Psoas muscle (tissue), 8 donors: ENCODE results near the gene PPCS. TPM values are rescaled to one million over a fixed set of nuclear protein-coding genes. Genes with fewer than 3 reads are reported as not detected.

Experiments used
- ATAC-seq, 4 donors: fragments of 200-7000 bp; cut with Tn5 transposase; one replicate each; pipeline ENCODE4 v1.9.1; 2020; ENCODE audit warnings: moderate library complexity in 3 of 4, mild to moderate bottlenecking in 2 of 4
- DNase-seq, 2 donors: peaks; one replicate each; pipeline ENCODE4 v3.0.0-alpha.2; 2020
- H3K27ac ChIP-seq: fragments of 200-600 bp; one replicate; pipeline ENCODE4 v1.8.0; 2022
- H3K27me3 ChIP-seq, 3 donors: fragments of 200-600 bp in 1 of 3; one replicate each; pipeline versions ENCODE4 v1.6.1 to v1.8.0; 2013 to 2022; ENCODE audit warnings: low read length in 2 of 3, mild to moderate bottlenecking in 2 of 3, moderate library complexity in 1 of 3; ENCODE audit not compliant: insufficient read depth in 3 of 3
- H3K36me3 ChIP-seq, 2 donors: fragments of 200-600 bp in 1 of 2; one replicate each; pipeline versions ENCODE4 v1.6.1 to v1.8.0; 2013 to 2022; ENCODE audit warnings: low read depth in 1 of 2, mild to moderate bottlenecking in 1 of 2, moderate library complexity in 1 of 2; ENCODE audit not compliant: insufficient read depth in 1 of 2
- H3K4me1 ChIP-seq: fragments of 200-600 bp; one replicate; pipeline ENCODE4 v1.8.0; 2022
- H3K4me3 ChIP-seq: fragments of 200-600 bp; one replicate; pipeline ENCODE4 v1.8.0; 2022; ENCODE audit warnings: mild to moderate bottlenecking
- H3K9me3 ChIP-seq: fragments of 200-600 bp; one replicate; pipeline ENCODE4 v1.8.0; 2022
- WGBS, 3 donors: extraction: QIAGEN DNeasy Blood & Tissue Kit; methylation state at CpG; one replicate each; pipeline versions ENCODE4 v1.1.6 to v1.1.7; 2013; 5-methylcytosine and 5-hydroxymethylcytosine counted together
- intact Hi-C, 2 donors: fragments of 100-400 bp; cut with DNase I; formaldehyde crosslinking; loops; one replicate each; pipeline versions ENCODE4 v1.11.0 to v1.14.2; 2022
- polyA plus RNA-seq, 3 donors: library from polyadenylated mRNA; stranded (reverse); fragments of 200-250 nt; gene quantifications; one replicate each; pipeline ENCODE4 v1.2.3, GENCODE V29; 2013
- total RNA-seq, 4 donors: library from RNA; stranded (reverse); fragmentation: NEBNext Ultra II Directional in 2 of 4; extraction: Animal tissue kit (Norgen Biotek cat#: 25700) in 2 of 4; gene quantifications; one replicate each; pipeline versions ENCODE4 v1.2.1 to v1.2.4, GENCODE V29; 2021 to 2023
- TF ChIP-seq, protein P1 (sequence below): fragments of 200-600 bp; IDR thresholded peaks from one replicate; pipeline ENCODE4 v1.8.0; 2022; ENCODE audit warnings: antibody characterized with exemption
- donor health status: healthy with polysubstance abuse.
- donor health status: DM: no; HTN: no; CAD: no; lungs with moderate emphysema.
- donor health status: Bipolar disorder and iron deficiency.
- donor health status: healthy.
- donor health status: DM: yes; HTN: yes; CAD: no.
- donor health status: DM: no; HTN: no; CAD: no.
- donor health status: DM: no; HTN: no; CAD: no.
- donor health status: DM: yes; HTN: yes; CAD: no.

Gene PPCS
- total and polyA plus RNA-seq, 7 donors = 26.1 to 62.9 (median 40.8) TPM

DNA sequence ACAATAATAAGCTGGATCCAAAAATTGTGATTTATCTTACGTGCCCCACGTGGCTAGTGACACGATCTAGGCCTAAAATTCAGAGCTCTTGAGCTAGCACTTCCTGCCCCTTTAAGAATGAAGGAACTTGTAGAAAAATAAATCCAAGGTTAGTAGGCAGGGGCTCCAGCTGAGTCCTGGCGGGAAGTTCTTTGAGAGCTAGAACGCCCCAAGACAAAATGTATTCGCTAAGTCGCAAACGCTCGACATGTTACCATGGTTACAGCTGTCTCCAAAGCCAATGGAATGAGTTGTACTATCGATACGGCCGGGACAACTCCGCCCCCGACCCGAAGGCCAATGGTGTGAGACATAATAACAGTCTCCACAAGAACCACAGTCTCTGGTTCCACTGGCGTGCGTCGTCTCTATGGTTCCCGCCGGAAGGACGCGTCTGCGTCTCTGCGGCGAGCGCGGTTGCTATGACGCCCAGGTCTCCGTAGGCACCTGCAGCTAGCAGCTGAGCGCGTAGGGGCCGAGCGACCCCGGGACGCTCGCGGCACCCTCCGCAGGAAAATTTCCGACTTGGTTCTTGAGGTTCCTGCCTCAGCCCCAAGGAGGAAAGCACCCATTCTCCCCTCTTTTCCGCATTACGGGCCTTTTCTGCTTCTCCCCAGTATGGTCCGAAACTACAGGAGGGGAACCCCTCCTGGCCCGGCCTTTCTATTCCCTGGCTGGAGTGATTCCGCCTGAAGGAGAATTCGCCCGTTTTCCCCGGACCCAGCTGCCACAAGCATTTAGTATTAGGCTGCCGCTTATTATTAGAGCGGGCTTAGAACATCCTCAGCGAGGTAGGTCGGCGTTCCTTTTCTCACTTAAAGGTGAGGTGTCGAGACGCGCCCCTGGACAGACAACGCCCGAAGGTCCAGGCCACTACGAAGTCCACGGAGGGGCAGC, 6.8 kb downstream of the PPCS start, which contains the start of gene CCDC30:
Gene CCDC30 (plus strand): TSS at position 459 of the 936 bp plus-strand sequence. CDS start 17,266 bp downstream, outside the sequence.
- TF ChIP-seq, protein P1, sequence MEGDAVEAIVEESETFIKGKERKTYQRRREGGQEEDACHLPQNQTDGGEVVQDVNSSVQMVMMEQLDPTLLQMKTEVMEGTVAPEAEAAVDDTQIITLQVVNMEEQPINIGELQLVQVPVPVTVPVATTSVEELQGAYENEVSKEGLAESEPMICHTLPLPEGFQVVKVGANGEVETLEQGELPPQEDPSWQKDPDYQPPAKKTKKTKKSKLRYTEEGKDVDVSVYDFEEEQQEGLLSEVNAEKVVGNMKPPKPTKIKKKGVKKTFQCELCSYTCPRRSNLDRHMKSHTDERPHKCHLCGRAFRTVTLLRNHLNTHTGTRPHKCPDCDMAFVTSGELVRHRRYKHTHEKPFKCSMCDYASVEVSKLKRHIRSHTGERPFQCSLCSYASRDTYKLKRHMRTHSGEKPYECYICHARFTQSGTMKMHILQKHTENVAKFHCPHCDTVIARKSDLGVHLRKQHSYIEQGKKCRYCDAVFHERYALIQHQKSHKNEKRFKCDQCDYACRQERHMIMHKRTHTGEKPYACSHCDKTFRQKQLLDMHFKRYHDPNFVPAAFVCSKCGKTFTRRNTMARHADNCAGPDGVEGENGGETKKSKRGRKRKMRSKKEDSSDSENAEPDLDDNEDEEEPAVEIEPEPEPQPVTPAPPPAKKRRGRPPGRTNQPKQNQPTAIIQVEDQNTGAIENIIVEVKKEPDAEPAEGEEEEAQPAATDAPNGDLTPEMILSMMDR = no peak
- Histone ChIP-seq H3K4me1 (peaks cover 4% of the 10 kb centered on the region), H3K27ac (no peak within 1 kb of the TSS), H3K9me3 (no peaks in the 10 kb centered on the region), H3K4me3 (peak within 1 kb of the TSS; percentile 77), H3K36me3 (peaks cover 6 to 34% of the 10 kb centered on the region in 2 donors), H3K27me3 (no peaks in the 10 kb centered on the region)
- intact Hi-C loops = no loop called here
- DNase-seq = peak; percentile 94 to 96
- 1 to 2% (median 2%) methylated on average over 59 of the region's 59 CpGs for WGBS, 3 donors
- peak; percentile 100 for ATAC-seq

DNA sequence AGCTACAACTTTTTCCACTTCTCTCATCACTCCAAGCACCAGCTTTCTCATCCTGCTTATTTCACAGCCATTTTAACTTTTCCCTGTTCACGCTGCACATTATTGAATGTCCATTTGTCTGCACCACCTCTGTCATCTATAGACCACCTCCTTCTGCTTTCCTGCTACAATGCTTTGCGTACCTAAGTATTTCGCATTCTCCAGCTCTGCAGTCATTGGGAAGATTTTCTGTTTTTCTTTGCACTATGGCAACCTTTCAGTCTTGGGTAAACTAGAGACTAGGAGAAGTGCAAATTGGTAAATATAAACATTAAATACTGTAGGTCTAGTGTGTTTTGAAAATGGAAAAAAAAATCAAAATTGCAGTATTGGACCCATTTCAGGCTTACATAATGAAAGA, 7.6 kb downstream of the PPCS start:
- TF ChIP-seq, protein P1 = no peak
- Histone ChIP-seq H3K4me1 (peaks cover 4% of the 10 kb centered on the region), H3K9me3 (no peaks in the 10 kb centered on the region), H3K27ac (no peak overlapping the region), H3K4me3 (peak overlapping the region; percentile 77), H3K36me3 (peaks cover 6 to 25% of the 10 kb centered on the region in 2 donors), H3K27me3 (no peaks in the 10 kb centered on the region)
- no peak for ATAC-seq
- 89 to 95% (median 92%) methylated on average over 3 of the region's 3 CpGs for WGBS, 3 donors
- no peak for DNase-seq
- intact Hi-C loops = no loop called here

DNA sequence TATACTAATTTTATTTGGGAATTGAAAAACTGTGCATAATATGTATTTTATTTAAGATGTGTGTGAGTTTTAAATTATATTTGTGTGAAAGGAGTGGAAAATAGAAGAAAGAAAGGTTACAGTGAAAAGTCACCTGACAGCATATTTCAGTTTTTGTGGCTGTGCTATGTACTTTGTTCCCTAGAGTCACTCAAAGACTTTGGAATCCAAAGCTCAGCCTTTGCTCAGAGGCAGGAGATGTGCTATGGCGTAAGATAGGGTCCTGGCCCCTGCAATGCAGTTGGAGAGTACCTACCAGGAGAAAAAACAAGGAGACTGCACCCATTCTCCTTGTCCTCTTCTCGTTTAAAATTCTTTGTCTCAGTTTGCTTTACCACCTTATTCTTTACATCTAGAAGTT, 9.7 kb downstream of the PPCS start:
- Histone ChIP-seq H3K4me3 (no peak overlapping the region), H3K27ac (no peak overlapping the region), H3K9me3 (no peaks in the 10 kb centered on the region), H3K27me3 (no peaks in the 10 kb centered on the region), H3K36me3 (peaks cover 0 to 4% of the 10 kb centered on the region in 2 donors), H3K4me1 (peaks cover 4% of the 10 kb centered on the region)
- TF ChIP-seq, protein P1 = no peak
- ATAC-seq (no peak), DNase-seq (no peak)
- 87 to 93% (median 89%) methylated on average over 2 of the region's 2 CpGs for WGBS, 3 donors
- intact Hi-C loops = no loop called here

DNA sequence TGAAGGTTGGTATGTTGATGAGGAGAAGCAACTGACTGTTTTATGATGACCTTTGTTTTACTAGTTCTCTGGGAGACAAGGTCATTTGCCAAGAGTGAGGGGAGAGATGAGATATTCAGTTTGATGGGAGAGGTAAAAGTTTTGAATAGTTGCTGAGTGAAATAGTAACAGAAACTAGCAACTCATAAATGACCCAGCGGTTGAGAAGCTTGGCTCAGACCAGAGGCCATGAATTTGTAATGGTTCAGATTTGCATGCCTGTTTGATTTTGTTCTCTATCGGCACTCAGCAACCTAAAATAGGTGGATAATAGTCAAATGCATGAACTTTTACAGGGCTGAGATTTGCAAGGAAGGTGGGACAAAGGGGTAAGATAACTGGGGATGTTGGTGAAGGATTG, 13.4 kb downstream of the PPCS start:
- intact Hi-C loops = no loop called here
- ATAC-seq = no peak
- H3K27ac ChIP-seq = no peak overlapping the region
- no peaks in the 10 kb centered on the region for H3K36me3 ChIP-seq
- DNase-seq = no peak
- TF ChIP-seq, protein P1 = no peak
- 54 to 78% (median 64%) methylated on average over 2 of the region's 2 CpGs for WGBS, 3 donors
- H3K9me3 ChIP-seq = no peaks in the 10 kb centered on the region
- no peaks in the 10 kb centered on the region for H3K27me3 ChIP-seq
- H3K4me1 ChIP-seq = no peaks in the 10 kb centered on the region
- H3K4me3 ChIP-seq = no peak overlapping the region
